NCI-H1048 (cell line): ENCODE measurements around the gene NKPD1.
"Not testable (repeated sequence)": the region's sequence is repeated elsewhere in the genome, so short reads cannot be mapped to it uniquely, and the experiment has no call there.

Source experiments
- DNase-seq: peaks from one replicate; lab custom pipeline; 2025; lab: John Stamatoyannopoulos, UW

Gene NKPD1

DNA sequence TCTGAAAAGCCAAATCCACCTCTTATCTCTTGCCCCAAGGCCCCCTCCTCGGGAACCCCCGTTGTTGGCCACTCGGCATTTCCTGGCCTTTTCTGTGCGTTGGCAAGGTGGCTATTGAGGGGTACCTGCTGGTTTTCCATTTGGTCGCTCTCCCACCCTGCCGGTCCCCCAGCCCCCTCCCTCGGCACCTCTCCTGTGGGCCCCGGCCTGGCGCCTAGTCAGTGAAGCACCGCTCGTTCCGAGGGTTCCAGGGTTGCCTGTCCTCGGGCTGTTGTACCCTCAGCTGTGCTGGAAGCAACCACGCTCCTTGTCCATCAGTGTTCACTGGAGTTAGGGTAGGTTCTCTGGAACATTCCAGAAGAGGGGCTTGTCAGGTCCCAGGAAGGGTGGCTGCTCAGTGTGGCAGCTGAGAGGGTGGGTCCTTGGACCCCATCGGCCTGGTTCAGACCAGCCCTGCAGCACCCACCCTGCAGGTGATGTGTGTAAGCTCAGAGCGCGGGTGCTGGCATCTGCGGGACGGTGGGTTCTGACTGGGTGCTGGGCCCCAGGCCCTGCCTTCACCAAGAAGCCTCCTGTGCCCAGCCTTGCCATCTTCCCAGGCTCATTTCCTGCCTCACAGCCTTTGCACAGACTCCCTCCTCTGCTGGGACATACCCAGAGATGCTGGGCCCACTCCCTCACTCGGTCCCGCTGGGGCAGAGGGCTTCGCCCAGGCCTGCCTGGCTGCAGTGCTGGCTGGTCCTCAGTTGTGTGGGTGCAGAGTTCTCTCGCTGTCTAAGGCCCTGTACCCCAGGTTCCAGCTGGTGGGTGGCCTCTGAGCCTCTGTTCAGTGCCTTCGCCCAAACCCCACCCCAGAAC is 21.3 kb downstream of the NKPD1 start:
- no peak for DNase-seq

DNA sequence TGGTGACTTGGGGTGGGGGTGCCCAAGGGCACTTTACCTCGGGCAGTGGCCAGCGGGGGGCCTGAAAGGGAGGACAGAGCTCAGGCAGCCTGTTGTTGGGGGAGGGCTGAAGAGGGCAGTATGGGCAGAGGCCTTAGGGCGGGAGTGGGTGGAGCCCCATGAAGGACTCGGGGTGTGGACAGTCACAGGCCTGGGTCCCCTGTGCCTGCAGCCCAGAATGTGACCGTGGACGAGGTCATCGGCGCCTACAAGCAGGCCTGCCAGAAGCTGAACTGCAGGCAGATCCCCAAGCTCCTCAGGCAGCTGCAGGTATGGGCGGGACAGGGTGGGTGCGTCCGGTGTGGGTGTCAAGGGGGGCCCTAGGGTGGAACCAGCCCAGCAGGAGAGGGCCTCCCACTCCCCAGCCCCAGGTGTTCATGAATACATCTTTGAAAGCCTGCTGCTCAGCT is 22.5 kb downstream of the NKPD1 start:
- DNase-seq: no peak

DNA sequence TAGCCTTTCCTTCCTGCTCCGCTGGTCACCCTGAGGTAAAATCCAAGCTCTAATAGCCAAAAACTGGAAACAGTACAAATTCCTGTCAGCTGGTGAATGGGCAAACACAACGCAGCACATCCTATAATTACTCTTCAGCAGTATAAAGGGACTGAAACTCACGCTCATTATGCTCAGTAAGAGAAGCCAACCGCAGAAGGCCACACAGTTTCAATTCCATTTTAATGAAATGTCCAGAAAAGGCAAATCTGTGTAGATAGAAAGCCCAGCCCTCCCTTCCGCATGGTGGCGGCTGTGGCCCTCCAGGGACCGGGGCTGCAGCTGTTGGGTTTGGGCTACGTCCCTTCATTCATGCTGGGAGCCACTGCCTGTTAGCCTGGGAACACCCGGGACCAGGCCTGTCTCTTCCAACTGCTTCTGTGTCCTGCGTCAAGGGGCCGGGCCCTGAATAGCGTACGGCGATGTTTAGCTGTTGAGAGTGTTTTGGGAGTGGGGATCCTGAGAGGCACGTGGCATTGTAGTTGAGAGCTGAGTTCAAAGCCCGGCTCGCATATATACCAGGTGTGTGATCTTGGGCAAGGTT is 23.5 kb downstream of the NKPD1 start:
- DNase-seq: no peak

DNA sequence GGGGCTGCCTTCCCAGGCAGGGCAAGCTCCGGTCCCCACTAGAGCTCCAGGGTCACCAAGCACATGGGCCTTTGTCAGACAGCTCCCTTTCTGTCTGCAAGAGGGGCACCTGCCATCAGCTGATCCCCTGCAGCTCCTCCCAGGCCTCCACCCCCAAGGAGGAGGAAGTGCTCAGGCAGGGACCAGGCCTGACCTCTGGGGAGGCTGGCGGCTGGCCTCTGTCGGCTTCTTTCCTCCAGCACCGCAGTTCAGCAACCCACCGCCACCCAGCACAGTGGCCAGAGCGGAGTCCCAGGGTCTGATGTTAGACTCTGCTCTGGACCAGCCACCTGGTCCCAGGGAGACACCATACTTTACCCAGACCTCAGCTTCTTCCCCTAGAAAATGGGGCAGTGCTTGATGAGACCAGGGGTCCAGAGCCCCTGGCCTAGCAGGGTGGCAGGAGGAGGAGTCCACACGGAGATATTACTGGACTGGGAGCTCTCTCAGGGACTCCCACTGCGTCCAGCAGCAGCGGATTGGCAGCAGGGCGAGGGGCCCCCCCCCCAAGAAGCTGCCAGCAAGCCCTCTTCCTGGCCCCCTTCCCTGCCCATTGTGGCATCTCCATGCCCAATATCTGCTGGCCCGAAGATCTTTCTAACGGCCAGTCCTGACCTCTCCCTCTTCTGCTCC is 24.1 kb downstream of the NKPD1 start:
- no peak for DNase-seq

DNA sequence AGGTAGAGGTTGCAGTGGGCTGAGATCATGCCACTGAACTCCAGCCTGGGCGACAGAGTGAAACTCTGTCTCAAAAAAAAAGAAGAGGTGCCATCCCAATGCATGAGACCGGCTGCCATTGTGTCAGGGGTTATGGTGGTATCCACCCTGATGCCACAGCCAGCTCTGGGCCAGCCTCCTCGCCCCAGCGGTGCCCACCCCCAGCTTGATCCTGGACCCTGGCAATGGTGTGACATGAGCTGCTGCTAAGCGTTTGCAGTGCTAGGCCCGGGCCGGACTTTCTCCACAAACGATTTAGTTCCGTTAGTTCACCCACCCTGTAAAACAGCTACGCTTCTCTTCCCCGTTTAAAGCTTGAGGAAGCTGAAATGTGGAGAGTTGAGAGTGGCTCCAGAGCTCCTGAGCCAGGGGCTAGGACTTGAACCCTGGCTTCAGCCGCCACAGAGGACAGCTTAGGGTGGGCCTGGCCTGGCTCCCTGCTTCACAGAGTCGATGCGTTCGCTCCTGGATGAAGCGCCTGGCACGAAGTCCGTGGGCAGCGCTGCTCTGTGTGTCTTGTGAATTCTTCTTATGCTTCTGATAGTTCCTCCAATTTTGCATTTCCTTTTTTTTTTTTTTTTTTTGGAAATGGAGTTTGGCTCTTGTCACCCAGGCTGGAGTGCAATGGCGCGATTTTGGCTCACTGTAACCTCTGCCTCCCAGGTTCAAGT is 25.5 kb downstream of the NKPD1 start:
- DNase-seq: no peak

DNA sequence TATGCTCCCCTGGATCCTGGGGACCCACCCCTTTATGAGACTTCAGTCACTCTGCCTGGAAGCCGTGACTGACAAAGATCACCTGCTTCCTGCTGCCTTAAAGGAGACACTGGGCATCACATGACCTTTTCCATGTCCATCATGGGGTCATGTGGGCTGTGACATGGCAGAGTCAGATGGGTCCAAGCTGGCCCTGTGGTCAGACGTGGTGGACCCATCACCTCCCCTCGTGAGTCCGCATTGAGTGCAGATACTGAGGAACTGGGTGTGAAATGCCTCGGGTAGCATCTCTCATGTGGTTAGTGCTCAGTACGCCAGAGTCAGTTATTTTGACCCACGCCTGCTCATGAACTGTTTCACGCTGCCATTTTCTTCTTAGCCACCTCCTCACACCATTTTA is 27.1 kb downstream of the NKPD1 start:
- DNase-seq: no peak

DNA sequence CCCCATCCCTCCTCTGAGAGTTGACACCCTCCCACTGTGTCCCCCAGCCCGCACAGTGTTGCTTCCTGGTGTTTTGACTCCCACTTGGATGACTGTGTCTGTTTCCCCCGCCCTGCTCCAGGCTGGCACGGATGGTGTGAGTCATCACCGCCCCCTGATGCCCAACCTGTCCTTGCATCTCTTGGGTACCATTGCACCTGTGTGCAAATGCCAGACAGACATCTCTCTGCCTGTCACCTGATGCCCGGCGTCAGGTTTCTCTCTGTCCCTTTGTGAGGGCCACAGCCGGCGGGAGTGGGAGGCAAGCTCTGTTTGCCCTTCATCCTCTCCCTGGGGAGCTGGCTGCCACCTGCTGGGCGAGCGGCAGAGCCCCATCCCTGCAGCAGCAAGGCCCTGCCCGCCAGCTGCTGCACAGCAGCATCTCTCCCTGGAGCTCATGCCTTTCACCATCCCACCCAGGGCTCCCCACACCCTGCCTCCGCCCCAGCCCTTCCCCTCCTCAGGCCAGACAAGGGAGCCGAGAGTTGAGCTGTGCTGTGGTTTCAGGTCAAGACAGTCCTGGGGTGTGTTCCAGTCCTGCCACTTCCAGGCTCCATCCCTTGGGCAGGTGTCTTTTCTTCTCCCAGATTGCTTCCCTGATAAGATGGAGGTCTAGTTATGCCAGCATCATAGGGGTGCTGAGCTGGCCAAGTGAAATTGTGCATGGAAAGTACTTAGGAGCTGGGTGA is 29.7 kb downstream of the NKPD1 start:
- DNase-seq: no peak

DNA sequence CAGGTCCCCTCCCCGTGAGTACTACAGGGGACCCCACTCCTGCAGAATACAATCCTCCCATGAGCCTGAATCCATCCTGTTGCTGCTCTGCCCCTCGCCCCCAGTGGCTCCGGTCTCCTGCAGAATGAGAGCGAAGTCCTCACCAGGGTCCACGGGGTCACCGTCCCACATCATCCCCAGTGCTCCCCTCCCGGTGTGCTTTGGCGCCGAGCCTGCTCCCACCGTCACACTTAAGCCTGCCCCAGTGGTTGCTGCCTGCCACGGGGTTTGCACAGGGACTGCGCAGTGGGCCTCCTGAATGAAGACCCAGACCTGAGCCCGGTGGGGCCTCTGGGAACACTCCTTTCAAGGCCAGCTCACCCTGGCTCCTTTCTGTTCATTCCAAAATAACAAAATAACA is 30.5 kb downstream of the NKPD1 start:
- DNase-seq: no peak

DNA sequence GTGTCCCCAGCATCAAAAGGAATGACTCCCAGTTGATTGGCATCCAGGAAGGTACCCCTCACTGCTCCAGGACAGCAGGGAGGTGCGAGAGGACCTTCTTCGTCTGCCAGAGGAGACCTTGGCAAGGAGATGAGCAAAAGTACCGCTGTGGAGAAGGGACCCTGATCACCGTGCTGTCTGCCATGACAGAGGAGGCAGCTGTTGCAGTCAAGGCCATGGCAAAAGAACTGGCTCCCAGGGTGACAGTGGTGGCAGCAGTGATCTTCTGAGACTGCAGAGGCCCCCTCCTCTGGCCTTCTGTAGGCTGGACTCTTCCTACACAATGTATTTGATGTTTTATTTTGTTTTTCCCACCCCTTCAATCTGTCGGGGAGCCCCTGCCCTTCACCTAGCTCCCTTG is 32.0 kb downstream of the NKPD1 start:
- DNase-seq: no peak

DNA sequence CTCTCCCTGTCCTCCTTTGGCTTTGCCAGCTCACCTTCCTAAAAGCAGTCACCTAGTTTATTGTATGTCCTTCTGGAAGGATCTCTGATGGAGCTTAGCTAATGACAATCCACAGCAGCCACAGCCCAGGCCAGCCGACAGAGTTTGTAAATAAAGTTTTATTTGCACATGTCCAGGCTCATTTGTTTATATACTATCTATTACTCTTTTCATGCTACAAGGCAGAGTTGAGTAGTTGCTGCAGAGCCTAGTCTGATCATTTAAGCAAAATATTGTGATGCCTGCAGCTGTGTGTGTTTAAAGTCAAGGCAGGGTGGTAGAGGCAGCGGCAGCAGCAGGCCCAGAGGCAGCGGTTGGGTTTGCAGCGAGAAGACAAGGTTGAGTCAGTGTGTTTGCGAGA is 32.6 kb downstream of the NKPD1 start:
- no peak for DNase-seq

DNA sequence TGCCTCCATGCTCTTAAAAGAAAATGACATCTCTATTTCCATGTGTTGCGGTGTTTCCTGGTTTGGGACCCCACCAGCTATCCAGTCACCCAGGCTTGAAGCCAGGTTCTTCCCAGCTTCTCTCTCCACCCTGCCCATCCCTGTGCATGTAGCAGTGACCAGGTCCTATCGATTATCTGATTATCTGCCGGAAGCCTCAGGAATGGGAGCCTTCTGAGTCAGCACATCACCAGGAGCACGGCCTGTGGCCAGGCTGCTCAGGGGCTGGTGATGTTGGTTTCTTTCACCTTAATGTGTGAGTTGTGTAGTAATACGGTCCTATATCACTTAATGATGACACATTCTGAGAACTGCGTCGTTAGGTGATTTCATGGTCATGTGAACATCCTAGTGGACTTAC is 34.1 kb downstream of the NKPD1 start:
- no peak for DNase-seq

DNA sequence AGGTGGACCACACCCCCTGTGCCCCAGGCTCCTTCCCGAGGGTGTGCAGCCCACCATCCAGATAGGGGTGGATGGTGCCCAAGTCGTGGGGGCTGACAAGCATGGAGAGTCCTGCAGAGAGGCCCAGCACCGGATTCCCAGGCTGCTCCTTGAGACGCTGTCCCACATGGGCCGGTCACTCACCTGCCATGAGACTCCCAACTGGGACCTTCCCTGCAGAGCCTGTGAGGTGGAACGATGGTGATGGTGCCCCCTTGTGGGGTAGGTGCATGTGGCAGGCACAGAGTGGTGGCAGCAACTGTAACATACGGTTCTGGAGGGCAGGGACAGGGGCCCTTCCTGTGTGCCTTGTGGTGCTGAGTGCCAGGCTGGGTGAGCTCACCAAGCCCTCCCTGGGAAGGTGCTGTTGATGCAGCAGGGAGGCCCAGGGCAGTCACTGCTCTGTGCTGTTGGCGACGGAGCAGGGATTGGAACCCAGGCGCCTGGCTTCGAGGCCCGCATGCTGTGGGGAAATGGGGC is 34.7 kb downstream of the NKPD1 start:
- no peak for DNase-seq

DNA sequence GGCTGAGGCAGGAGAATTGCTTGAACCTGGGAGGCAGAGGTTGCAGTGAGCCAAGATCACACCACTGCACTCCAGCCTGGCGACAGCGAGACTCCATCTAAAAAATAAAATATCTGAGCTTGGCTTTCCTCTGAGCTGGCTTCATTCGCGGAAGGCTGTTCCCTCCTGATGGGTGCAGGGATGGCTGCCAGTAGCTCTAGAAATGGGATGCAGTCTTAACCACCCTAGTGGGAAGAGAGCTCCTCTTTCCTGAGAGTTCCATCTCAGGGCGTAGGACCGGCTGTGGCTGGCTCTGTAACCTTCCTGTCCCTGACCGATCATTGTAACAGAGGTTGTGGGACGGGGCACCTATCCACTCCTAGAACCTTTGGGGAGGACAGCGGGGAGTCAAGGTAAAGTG is 35.4 kb downstream of the NKPD1 start:
- no peak for DNase-seq

DNA sequence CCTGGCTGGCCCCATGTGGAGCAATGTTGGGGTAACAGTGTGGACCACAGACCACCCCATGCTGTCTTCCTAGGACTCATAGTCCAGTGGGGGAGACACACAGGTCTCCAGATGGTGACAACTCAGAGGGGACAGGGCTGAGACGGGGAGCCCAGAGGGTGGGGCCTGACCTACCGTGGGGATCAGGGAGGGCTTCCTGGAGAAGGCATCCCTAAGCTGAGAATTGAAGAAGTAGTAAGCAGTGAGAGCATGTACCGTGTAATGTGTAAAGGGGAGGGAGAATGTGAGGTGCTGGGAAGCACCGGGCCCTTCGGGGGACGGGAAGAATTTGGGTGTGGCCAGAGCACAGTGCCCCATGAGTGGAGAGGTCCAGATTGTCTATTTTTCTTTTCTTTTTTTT is 36.8 kb downstream of the NKPD1 start:
- no peak for DNase-seq

DNA sequence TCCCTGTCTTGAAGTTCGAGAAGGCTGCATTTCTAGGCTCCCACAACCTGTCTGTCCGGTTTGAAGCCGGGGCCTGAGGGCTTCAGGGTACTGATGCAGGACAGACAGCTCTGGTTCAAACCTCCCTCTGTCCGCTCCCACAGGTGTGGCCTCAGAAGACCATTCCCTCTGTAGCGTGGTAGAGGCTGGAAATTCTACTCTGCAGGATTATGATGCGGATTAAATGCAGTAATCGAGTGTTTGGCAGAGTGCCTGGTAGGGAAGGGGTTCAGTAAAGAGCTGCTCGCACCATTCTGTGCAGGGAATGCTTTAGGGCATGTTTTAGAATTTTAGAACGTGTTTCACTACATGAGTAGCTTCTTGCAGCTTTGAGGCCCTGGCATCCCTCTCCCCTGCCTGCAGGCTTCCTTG is 37.3 kb downstream of the NKPD1 start:
- DNase-seq: peak; percentile 52

DNA sequence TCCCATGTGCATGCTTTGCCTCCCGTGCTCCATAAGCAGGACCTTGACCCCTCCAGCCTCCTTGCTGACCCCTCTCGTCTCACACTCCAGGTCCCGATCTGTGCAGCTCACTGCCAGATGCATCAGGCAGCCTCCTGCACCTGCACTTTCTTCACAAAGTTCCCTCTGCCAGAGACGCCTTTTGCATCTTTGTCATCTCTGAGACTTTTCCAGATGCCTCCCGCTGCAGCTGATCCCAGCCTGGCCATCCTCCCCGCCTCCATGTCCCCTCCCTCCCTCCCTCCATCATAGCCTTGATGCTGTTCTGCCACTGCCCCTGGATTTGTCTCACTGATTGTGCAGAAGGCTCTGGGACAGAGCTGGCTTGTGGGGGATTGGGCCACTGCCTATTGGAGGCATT is 38.0 kb downstream of the NKPD1 start:
- no peak for DNase-seq

DNA sequence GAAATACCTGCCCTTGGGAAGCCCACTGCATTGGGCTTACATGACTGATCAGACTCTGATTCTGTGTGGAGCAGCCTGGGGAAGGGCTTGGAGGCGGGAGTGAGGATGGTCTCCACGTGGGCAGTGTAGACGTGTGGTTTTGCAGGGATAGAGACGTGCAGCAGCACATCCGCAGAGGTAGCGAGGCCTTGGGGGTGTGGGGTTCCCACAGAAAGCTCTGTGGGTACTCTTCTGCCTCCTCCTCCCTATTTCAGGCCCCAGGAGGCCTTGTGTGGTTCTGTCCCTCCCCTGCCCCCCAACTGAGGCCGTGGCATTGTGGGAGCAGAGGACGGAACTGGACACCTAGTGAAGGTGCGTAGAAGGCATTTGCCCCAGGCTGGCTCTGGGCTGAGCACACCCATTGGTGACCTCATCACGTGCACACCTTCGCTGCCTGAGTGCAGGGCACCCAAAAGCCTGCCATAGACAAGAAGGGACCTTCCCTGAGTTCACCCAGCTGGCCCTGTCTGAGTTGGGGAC is 38.9 kb downstream of the NKPD1 start:
- no peak for DNase-seq

DNA sequence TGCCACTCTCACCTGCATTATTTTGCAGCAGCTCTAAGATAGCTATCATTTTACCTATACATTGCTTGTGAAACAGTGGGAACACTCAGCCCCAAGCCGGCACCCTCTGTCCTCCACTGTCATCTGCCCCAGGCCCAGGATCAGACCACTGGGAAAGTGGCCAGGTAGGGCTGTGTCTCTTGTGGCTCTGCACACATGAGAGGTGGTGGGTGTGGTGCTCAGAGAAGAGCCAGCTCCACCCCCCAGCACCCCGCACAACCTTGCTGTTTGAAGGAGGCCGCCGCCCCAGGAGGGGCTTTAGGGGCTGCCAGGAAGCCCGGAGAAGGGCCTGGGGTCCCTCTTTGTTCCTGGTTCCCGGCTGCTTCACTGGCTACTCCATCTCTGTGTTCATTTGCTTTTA is 41.2 kb downstream of the NKPD1 start:
- no peak for DNase-seq

DNA sequence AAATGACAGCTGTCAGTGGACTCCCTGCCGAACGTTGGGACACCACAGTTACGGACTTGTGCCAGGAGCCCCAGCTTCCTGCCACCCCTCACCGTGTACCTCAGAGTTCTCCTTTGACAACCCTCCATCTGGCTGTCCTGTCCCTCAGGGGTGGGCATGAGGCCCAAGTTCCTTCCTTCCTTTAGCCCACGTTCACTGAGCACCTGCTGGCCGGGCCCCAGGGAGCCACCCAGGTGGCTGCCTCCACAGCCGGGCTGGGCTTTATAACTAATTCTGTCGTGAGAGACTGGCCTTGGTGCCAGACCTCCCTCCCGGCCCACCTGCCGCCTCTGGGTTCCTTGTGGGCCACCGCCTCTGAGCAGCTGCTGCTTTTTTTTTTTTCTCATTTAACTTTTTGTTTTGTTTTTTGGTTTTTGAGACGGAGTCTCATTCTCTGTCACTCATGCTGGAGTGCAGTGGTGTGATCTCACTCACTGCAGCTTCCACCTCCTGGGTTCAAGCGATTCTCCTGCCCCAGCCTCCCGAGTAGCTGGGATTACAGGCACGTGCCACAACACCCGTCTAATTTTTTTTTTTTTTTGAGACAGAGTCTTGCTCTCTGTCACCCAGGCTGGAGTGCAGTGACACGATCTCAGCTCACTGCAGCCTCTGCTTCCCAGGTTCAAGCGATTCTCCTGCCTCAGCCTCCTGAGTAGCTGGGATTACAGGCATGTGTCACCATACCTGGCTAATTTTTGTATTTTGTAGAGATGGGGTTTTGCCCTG is 42.0 kb downstream of the NKPD1 start:
- not testable (repeated sequence) for DNase-seq

DNA sequence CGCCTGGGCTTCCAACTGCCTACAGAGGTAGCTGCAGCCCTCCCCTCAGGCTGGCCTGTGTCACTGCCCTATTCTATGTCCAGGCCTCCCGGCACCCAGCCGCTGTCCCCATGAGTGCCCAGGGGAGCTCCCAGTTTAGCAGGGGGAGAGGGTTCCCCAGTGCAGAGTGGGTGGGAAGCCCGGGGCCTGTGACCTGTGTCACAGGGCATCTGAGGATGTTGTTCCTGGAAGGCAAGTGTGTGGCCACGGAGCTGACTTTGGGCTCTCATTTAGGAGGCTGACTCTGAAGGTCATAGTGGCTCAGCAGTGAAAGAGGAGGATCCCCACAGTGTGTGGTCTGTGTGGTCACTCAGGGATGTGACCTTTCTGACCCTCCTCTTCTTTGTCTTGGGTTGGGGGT is 42.7 kb downstream of the NKPD1 start:
- DNase-seq: no peak

DNA sequence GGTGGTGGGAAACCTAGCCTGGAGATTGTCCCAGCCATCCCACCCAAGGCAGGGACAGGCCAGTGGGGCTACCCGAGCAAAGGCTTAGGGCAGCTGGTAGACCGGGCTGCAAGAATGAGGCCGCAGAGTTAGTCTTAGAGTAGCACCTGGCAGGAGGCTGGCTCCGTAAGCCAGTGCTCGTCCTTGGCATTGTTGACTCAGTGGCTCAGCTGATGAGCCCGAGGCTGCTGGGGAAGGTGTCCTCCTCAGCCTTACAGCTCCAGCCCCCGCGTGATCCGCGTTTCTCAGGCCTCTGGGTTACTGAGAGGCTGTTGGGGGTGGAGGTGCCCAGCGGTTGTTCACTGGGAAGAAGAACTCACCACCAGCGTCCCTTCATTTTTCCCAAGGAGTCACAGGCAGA is 43.1 kb downstream of the NKPD1 start:
- no peak for DNase-seq
